Activated T-cell treated with anti-CD3 and anti-CD28 coated beads, Interleukin-2, amount 50 U/mL, for 4 hours (primary cell): ENCODE measurements around the gene LINGO4. TPM values are rescaled to one million over a fixed set of nuclear protein-coding genes. Genes with fewer than 3 reads are reported as not detected.
"Not testable (repeated sequence)": the region's sequence is repeated elsewhere in the genome, so short reads cannot be mapped to it uniquely, and the experiment has no call there.

Experiments
- ATAC-seq, 2 donors: fragments of 200-7000 bp; cut with Tn5 transposase; one replicate each; pipeline ENCODE4 v1.10.0; 2021
- DNase-seq: peaks from one replicate; pipeline ENCODE4 v3.0.0-alpha.2; 2020
- H3K27me3 Mint-ChIP-seq: one replicate; pipeline ENCODE4 v1.8.0; 2021; ENCODE audit warnings: low read depth, mixed read lengths
- H3K36me3 Mint-ChIP-seq: one replicate; pipeline ENCODE4 v1.8.0; 2022; ENCODE audit warnings: mixed read lengths; ENCODE audit not compliant: insufficient read depth
- H3K4me1 Mint-ChIP-seq: one replicate; pipeline ENCODE4 v1.8.0; 2021; ENCODE audit warnings: low read depth, mixed read lengths
- H3K4me3 Mint-ChIP-seq: one replicate; pipeline ENCODE4 v1.8.0; 2021; ENCODE audit warnings: mild to moderate bottlenecking, moderate library complexity, mixed read lengths
- H3K9me3 Mint-ChIP-seq: one replicate; pipeline ENCODE4 v1.8.0; 2021; ENCODE audit warnings: mixed read lengths
- total RNA-seq, 3 donors: library from RNA; stranded (reverse); gene quantifications; one replicate each; pipeline ENCODE4 v1.2.1, GENCODE V29; 2021

LINGO4 gene
- total RNA-seq, 3 donors from 2014 or later, result 0.08 to 0.16 (median 0.16) TPM

DNA sequence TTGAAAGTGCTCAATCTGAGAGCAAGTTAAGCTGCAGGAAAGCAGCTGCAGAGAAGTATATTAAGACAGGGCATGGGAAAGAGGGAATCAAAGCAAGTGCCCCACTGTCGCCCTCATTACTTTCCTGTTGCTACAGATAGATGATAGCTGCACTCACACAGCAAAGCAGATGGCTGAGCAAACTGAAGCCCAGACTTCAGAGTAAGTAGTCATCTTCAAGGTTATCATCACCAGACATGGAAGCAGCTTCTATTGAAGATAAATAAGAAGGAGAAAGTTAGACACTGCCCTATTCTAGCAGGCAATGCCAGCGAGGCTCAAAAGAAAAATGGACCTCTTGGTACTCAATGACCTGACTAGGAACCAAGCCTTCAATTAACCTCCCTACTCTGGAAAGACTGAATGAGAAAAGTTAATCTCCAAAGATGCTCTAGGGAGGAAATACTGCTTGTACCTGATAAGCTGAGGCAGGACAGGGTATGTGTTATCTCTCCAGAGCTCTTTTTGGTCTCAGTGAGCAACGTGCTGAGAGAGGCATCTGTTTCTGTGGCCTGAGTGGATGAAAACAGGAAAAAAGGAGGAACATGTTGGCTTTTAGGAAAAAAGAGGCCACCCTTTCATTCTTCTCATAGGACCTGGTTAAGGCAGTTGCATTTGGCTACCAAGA, 30.8 kb downstream of the LINGO4 start:
- no peak for DNase-seq
- H3K9me3 Mint-ChIP-seq, result no peaks in the 10 kb centered on the region
- ATAC-seq, result no peak
- H3K4me3 Mint-ChIP-seq, result no peak overlapping the region
- peaks cover 29% of the 10 kb centered on the region for H3K36me3 Mint-ChIP-seq
- H3K4me1 Mint-ChIP-seq, result no peaks in the 10 kb centered on the region
- H3K27me3 Mint-ChIP-seq, result no peaks in the 10 kb centered on the region

- DNase-seq, result no peak
- ATAC-seq, result no peak
- no peaks in the 10 kb centered on the region for H3K27me3 Mint-ChIP-seq
- H3K36me3 Mint-ChIP-seq, result peaks cover 23% of the 10 kb centered on the region
- no peaks in the 10 kb centered on the region for H3K9me3 Mint-ChIP-seq
- no peaks in the 10 kb centered on the region for H3K4me1 Mint-ChIP-seq
- H3K4me3 Mint-ChIP-seq, result no peak overlapping the region
Measured at GRCh38 chr1:151773702-151774101, 31.5 kb downstream of the LINGO4 start.

- ATAC-seq, H3K4me3 Mint-ChIP-seq, DNase-seq, H3K4me1 Mint-ChIP-seq, H3K36me3 Mint-ChIP-seq, H3K27me3 Mint-ChIP-seq, H3K9me3 Mint-ChIP-seq: not testable (repeated sequence)
Measured at GRCh38 chr1:151769270-151769669, 35.9 kb downstream of the LINGO4 start.

- H3K4me3 Mint-ChIP-seq, H3K4me1 Mint-ChIP-seq, ATAC-seq, DNase-seq, H3K36me3 Mint-ChIP-seq, H3K27me3 Mint-ChIP-seq, H3K9me3 Mint-ChIP-seq: not testable (repeated sequence)
Measured at GRCh38 chr1:151768351-151769066, 36.7 kb downstream of the LINGO4 start.

DNA sequence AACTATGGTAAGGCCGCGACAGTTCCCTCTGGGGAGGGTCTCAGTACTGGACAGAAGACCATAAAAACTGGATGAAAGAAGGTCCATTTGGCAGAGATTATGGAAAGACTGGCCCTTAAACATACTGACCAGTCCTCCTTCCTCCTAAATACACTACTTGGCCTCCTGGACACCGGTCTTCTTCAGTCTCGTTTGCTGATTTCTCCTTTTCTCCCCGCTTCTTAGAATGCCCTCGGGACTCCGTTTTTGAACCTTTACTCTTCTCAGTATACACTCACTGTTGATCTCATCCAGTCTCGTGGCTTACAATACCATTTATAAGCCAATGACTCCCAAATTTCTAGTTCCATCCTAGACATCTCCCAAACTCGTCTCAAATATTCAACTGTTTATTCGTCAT, 41.2 kb downstream of the LINGO4 start:
- peaks cover 20% of the 10 kb centered on the region for H3K36me3 Mint-ChIP-seq
- DNase-seq, result no peak
- H3K27me3 Mint-ChIP-seq, result no peaks in the 10 kb centered on the region
- ATAC-seq, result no peak
- H3K4me1 Mint-ChIP-seq, result peaks cover 15% of the 10 kb centered on the region
- H3K4me3 Mint-ChIP-seq, result peak overlapping the region; percentile 94
- H3K9me3 Mint-ChIP-seq, result no peaks in the 10 kb centered on the region

DNA sequence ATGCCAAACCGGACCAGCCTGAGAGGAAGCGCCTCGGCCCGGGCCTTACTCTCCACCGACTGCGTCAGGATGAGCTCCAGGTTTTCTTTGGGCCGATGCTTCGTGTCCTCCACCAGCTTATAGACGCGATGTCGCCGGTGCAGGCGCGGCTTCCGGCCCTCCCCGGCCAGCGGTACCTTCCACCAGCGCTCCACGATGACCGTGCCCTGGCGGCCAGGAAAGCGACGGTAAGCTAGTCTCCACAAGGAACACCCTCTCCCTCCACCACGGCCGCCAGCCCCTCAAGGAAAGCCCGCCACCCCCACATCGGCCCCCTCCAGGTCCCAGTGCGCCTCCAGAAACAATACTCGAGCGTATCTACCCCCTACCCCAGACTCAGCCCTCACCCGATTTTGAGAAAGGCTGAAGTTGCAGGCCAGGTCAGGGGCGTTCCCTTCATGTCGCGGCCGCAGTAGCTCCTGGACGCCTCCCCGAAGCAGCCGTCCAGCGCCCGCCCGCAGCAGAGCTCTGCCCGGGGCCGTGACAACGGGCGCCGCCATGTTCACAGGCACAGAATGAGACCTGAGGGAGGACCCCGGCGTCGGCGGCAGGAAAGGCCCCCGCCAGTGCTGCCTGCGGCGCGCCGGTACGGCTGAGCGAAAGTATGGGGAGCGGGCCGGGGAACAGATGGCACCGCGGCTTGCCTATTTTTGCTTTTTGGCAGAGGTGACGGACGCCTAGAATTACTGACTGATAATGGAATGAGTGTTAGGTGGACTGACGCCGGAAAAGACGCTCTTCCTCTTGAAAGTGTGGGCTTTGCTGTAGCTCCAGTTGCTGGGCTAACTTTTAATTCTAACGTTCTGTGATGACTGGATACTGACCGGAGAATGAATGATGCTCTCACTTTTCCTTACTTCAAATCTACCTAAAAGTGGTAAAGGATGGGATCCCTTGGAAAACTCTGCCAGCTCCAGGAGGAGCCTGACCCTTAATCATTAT, 42.0 kb downstream of the LINGO4 start, which contains the start of gene MRPL9:
MRPL9 (minus strand) TSS at position 556 of the 981 bp plus-strand sequence; CDS start at position 539, 17 bp downstream.
- no peaks in the 10 kb centered on the region for H3K27me3 Mint-ChIP-seq
- peaks cover 20% of the 10 kb centered on the region for H3K36me3 Mint-ChIP-seq
- H3K4me1 Mint-ChIP-seq, result peaks cover 15% of the 10 kb centered on the region
- DNase-seq (peak; percentile 81), ATAC-seq (peak; percentile 100)
- H3K9me3 Mint-ChIP-seq, result no peaks in the 10 kb centered on the region
- peak within 1 kb of the TSS; percentile 94 for H3K4me3 Mint-ChIP-seq

- no peaks in the 10 kb centered on the region for H3K27me3 Mint-ChIP-seq
- H3K4me3 Mint-ChIP-seq, result peak overlapping the region; percentile 19
- H3K4me1 Mint-ChIP-seq, result peaks cover 21% of the 10 kb centered on the region
- ATAC-seq (no peak), DNase-seq (no peak)
- H3K36me3 Mint-ChIP-seq, result peaks cover 30% of the 10 kb centered on the region
- no peaks in the 10 kb centered on the region for H3K9me3 Mint-ChIP-seq
Measured at GRCh38 chr1:151760597-151761385, 44.4 kb downstream of the LINGO4 start.

DNA sequence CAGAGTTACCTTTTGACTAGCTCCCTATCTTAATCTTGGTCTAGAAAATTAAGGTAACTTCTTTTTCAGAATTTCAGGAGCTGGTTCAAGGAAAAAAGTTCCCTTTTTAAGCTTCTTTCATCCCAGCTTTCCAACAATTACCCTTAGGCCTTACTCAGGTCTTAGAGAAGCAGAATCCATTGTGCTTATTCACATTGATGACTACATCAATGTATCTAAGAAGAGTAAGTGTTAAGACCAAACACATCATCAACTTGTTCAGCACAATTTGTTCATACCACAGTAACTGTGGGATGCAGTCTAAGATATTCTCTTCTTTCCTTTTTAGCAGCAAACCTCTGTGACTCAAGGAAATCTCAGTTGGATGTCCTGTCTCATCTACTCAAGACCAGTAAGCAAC, 46.0 kb downstream of the LINGO4 start:
- ATAC-seq (no peak), DNase-seq (no peak)
- no peaks in the 10 kb centered on the region for H3K27me3 Mint-ChIP-seq
- peaks cover 18% of the 10 kb centered on the region for H3K4me1 Mint-ChIP-seq
- peaks cover 33% of the 10 kb centered on the region for H3K36me3 Mint-ChIP-seq
- H3K9me3 Mint-ChIP-seq, result no peaks in the 10 kb centered on the region
- H3K4me3 Mint-ChIP-seq, result no peak overlapping the region

DNA sequence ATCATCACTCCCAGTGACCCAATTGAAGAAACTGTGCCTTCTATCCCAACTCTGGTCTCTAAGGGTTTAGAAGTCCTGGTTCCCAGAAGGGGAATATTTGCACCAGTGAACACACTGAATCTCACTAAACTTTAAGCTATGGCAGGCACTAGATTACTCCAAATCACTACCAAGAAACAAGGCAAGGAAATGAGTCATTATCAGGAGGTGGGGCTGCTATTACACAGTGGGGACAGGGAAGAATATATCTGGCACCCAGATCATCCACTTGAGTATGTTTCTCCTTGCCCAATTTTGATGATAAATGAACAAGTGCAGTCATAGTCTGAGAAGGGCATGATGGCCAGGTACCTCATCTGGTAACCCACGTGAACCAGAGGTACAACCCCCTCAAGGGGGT, 48.9 kb downstream of the LINGO4 start:
- H3K4me3 Mint-ChIP-seq, result no peak overlapping the region
- DNase-seq, result no peak
- peaks cover 25% of the 10 kb centered on the region for H3K36me3 Mint-ChIP-seq
- H3K9me3 Mint-ChIP-seq, result no peaks in the 10 kb centered on the region
- peaks cover 5% of the 10 kb centered on the region for H3K4me1 Mint-ChIP-seq
- peak; percentile 57 to 69 for ATAC-seq
- peaks cover 5% of the 10 kb centered on the region for H3K27me3 Mint-ChIP-seq

Other genes starting within 250 kb of the LINGO4 start
- 10 to 100 TPM; 25.8 to 29.3 (median 26.1) TPM for gene SNX27, start 193.4 kb downstream of the LINGO4 start, total RNA-seq
- gene CELF3, start 88.6 kb downstream of the LINGO4 start, total RNA-seq, result not detected
- not detected for gene RIIAD1, start 83.9 kb downstream of the LINGO4 start, total RNA-seq
- 100 to 1,000 TPM; 156 to 167 (median 163) TPM for gene MRPL9, start 41.9 kb downstream of the LINGO4 start, total RNA-seq
- gene TDRKH, start 14.9 kb downstream of the LINGO4 start, total RNA-seq, result 10 to 100 TPM in 2 of 3 donors, 1 to 10 TPM in 1; 9.6 to 10.4 (median 10.1) TPM
- 1 to 10 TPM; 1.1 to 5.1 (median 3.7) TPM for gene RORC, start 26.4 kb upstream of the LINGO4 start, total RNA-seq
- gene C2CD4D, start 34.4 kb upstream of the LINGO4 start, total RNA-seq, result under 1 TPM; 0.33 to 0.90 (median 0.87) TPM
- not detected for gene THEM5, start 48.3 kb upstream of the LINGO4 start, total RNA-seq
- gene THEM4, start 104.1 kb upstream of the LINGO4 start, total RNA-seq, result 10 to 100 TPM; 23.2 to 29.1 (median 24.6) TPM
- gene S100A10, start 188.4 kb upstream of the LINGO4 start, total RNA-seq, result 100 to 1,000 TPM in 2 of 3 donors, 10 to 100 TPM in 1; 92.6 to 113 (median 106) TPM
- 100 to 1,000 TPM in 2 of 3 donors, 10 to 100 TPM in 1; 89.0 to 139 (median 121) TPM for gene S100A11, start 231.6 kb upstream of the LINGO4 start, total RNA-seq